Neural cell (in vitro differentiated cells): Measurements from ENCODE around the gene FAM229B. TPM values are rescaled to one million over a fixed set of nuclear protein-coding genes. Genes with fewer than 3 reads are reported as not detected.
"Not testable (repeated sequence)": the region's sequence is repeated elsewhere in the genome, so short reads cannot be mapped to it uniquely, and the experiment has no call there.

ENCODE experiments used
- H2AFZ ChIP-seq: fragments of 200-600, 300-800 bp; sonication (generic), shearing (Covaris generic); 2 replicates; pipeline ENCODE4 v1.6.0; 2014; ENCODE audit warnings: low read depth, mild to moderate bottlenecking, antibody characterized with exemption, low read length, moderate library complexity
- H3F3A ChIP-seq: fragments of 200-600 bp; shearing (Covaris generic); 2 replicates; pipeline ENCODE4 v1.6.1; 2016; ENCODE audit warnings: mild to moderate bottlenecking, moderate library complexity, mixed read lengths, antibody characterized with exemption, low read length; ENCODE audit not compliant: insufficient read depth, poor library complexity, severe bottlenecking
- H3K27ac ChIP-seq: fragments of 200-600, 300-800 bp; sonication (generic), shearing (Covaris generic); 2 replicates; pipeline ENCODE4 v1.5.1; 2014; ENCODE audit warnings: mild to moderate bottlenecking, low read length, moderate library complexity
- H3K27me3 ChIP-seq: fragments of 300-800, 200-600 bp; sonication (generic), shearing (Covaris generic); 2 replicates; pipeline ENCODE4 v1.6.0; 2014; ENCODE audit warnings: mild to moderate bottlenecking, low read depth, low read length, moderate library complexity; ENCODE audit not compliant: insufficient read depth
- H3K36me3 ChIP-seq: fragments of 300-800, 200-600 bp; sonication (generic), shearing (Covaris generic); 2 replicates; pipeline ENCODE4 v1.5.1; 2014; ENCODE audit warnings: mild to moderate bottlenecking, antibody characterized with exemption, low read length, moderate library complexity; ENCODE audit not compliant: insufficient read depth
- H3K4me2 ChIP-seq: fragments of 300-800, 200-600 bp; sonication (generic), shearing (Covaris generic); 2 replicates; pipeline ENCODE4 v1.6.0; 2014; ENCODE audit warnings: mild to moderate bottlenecking, low read length
- H3K4me3 ChIP-seq: fragments of 300-800, 200-600 bp; sonication (generic), shearing (Covaris generic); 2 replicates; pipeline ENCODE4 v1.5.1; 2014; ENCODE audit warnings: mild to moderate bottlenecking, low read length, moderate library complexity
- H3K79me2 ChIP-seq: fragments of 200-600 bp; shearing (Covaris generic); replicated peaks from 2 replicates; pipeline ENCODE4 v1.6.0; 2014; ENCODE audit warnings: mild to moderate bottlenecking, low read length, moderate library complexity; ENCODE audit not compliant: insufficient read depth
- H3K9ac ChIP-seq: fragments of 300-800, 200-600 bp; sonication (generic), shearing (Covaris generic); 2 replicates; pipeline ENCODE4 v1.6.1; 2016; ENCODE audit warnings: mild to moderate bottlenecking, low read length, mixed read lengths
- H3K9me2 ChIP-seq: fragments of 200-600 bp; shearing (Covaris generic); 2 replicates; pipeline ENCODE4 v1.6.1; 2016; ENCODE audit warnings: mild to moderate bottlenecking, low read length, mixed read lengths; ENCODE audit not compliant: insufficient read depth
- H3K9me3 ChIP-seq: fragments of 200-600, 300-800 bp; sonication (generic), shearing (Covaris generic); 2 replicates; pipeline ENCODE4 v1.6.1; 2016; ENCODE audit warnings: mild to moderate bottlenecking, mixed run types, low read length, moderate library complexity, mixed read lengths
- H4K20me1 ChIP-seq: fragments of 200-600 bp; shearing (Covaris generic); 2 replicates; pipeline ENCODE4 v1.6.1; 2016; ENCODE audit warnings: mild to moderate bottlenecking, mixed run types; ENCODE audit not compliant: insufficient read depth
- CTCF ChIP-seq: fragments of 450-650 bp; IDR thresholded peaks from 2 replicates; pipeline ENCODE4 v1.5.1; 2014; ENCODE audit warnings: antibody characterized with exemption, mild to moderate bottlenecking, moderate library complexity; ENCODE audit not compliant: poor library complexity, severe bottlenecking
- EP300 ChIP-seq: fragments of 450-650 bp; conservative IDR thresholded peaks from 2 replicates; pipeline ENCODE4 v1.6.1; 2014; ENCODE audit warnings: antibody characterized with exemption, mild to moderate bottlenecking, moderate library complexity; ENCODE audit not compliant: poor library complexity, severe bottlenecking
- EZH2 ChIP-seq: fragments of 200-600, 300-800 bp; shearing (Covaris generic), sonication (generic); IDR thresholded peaks from 2 replicates; pipeline ENCODE4 v1.6.1; 2014; ENCODE audit warnings: antibody characterized with exemption, low read length, borderline replicate concordance, mild to moderate bottlenecking; ENCODE audit not compliant: insufficient read depth, poor library complexity, severe bottlenecking
- MXI1 ChIP-seq: fragments of 450-650 bp; conservative IDR thresholded peaks from 2 replicates; pipeline ENCODE4 v1.6.1; 2014; ENCODE audit warnings: antibody characterized with exemption, mild to moderate bottlenecking; ENCODE audit not compliant: poor library complexity, severe bottlenecking
- POLR2AphosphoS5 ChIP-seq: IDR thresholded peaks from 2 replicates; pipeline ENCODE4 v1.6.1; 2012
- RAD21 ChIP-seq: fragments of 450-650 bp; conservative IDR thresholded peaks from 2 replicates; pipeline ENCODE4 v1.6.1; 2014; ENCODE audit warnings: antibody characterized with exemption, mild to moderate bottlenecking, moderate library complexity
- REST ChIP-seq: IDR thresholded peaks from 2 replicates; pipeline ENCODE4 v1.6.1; 2012; ENCODE audit warnings: borderline replicate concordance
- SMC3 ChIP-seq: fragments of 450-650 bp; conservative IDR thresholded peaks from 2 replicates; pipeline ENCODE4 v1.6.1; 2014; ENCODE audit warnings: antibody characterized with exemption, mild to moderate bottlenecking, moderate library complexity; ENCODE audit not compliant: poor library complexity
- TAF1 ChIP-seq: IDR thresholded peaks from 2 replicates; pipeline ENCODE4 v1.6.1; 2012; ENCODE audit warnings: low read depth
- polyA plus RNA-seq: library from polyadenylated mRNA; depleted of rRNA; stranded (reverse); fragments of >200 nt; gene quantifications from 2 replicates; pipeline ENCODE4 v1.2.3, GENCODE V29; 2014

Gene FAM229B
- polyA plus RNA-seq, 1 donor from 2014 or later, result 142 TPM

- Histone ChIP-seq H3F3A (no peaks in the 10 kb centered on the region), H3K9me2 (no peaks in the 10 kb centered on the region), H3K27ac (no peak overlapping the region), H3K9me3 (no peaks in the 10 kb centered on the region), H3K79me2 (no peaks in the 10 kb centered on the region), H3K27me3 (no peaks in the 10 kb centered on the region), H3K36me3 (no peaks in the 10 kb centered on the region), H3K4me3 (no peak overlapping the region), H3K9ac (no peak overlapping the region), H2AFZ (no peak overlapping the region), H3K4me2 (no peak overlapping the region), H4K20me1 (no peaks in the 10 kb centered on the region)
- TF ChIP-seq MXI1 (no peak), RAD21 (no peak), EZH2 (no peak), POLR2AphosphoS5 (no peak), CTCF (no peak), SMC3 (no peak), REST (no peak), EP300 (no peak), TAF1 (no peak)
Measured at GRCh38 chr6:112044856-112045255, 42.5 kb upstream of the FAM229B start.

GRCh38 chr6:112047523-112047922 lies 39.9 kb upstream of the FAM229B start:
- H3K36me3 ChIP-seq, H3K27ac ChIP-seq, H2AFZ ChIP-seq, H3K9me2 ChIP-seq, H3K9me3 ChIP-seq, H3K79me2 ChIP-seq, H3K9ac ChIP-seq, H3K4me3 ChIP-seq, H3K4me2 ChIP-seq, H3K27me3 ChIP-seq, H4K20me1 ChIP-seq, H3F3A ChIP-seq: not testable (repeated sequence)
